ENCODE measurements around the gene TTC21B. TPM values are rescaled to one million over a fixed set of nuclear protein-coding genes. Genes with fewer than 3 reads are reported as not detected.

Gene TTC21B
- total RNA-seq, 4 donors from 2014 or later, result 26.2 to 38.1 (median 30.7) TPM

- TF ChIP-seq CTCF (IDR thresholded peaks at IDR 0.05; ENCODE audit: low read depth), result no peak
Observed at GRCh38 chr2:165967746-165968145, 14.2 kb upstream of the TTC21B start.

GRCh38 chr2:165961818-165962217 lies 8.2 kb upstream of the TTC21B start:
- TF ChIP-seq CTCF (IDR thresholded peaks at IDR 0.05; ENCODE audit: low read depth), result no peak

DNA sequence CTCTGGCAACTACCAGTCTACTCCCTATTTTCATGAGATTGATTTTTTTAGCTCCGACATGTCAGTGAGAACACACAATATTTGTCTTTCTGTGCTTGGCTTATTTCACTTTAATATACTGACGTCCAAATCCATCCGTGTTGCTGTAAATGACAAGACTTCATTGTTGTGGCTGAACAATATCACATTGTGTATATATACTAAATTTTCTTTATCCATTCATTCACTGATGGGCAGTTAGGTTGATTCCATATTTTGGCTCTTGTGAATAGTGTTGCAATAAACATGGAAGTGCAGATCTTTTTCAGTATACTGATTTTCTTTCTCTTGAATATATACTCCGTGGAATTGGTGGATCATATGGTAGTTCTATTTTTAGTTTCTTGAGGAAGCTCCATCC lies 5.8 kb upstream of the TTC21B start:
- no peak for TF ChIP-seq CTCF (IDR thresholded peaks at IDR 0.05; ENCODE audit: low read depth)

- no peak for TF ChIP-seq CTCF (IDR thresholded peaks at IDR 0.05; ENCODE audit: low read depth)
Observed at GRCh38 chr2:165958313-165958960, 4.9 kb upstream of the TTC21B start.

GRCh38 chr2:165957030-165957675 lies 3.6 kb upstream of the TTC21B start:
- TF ChIP-seq CTCF (IDR thresholded peaks at IDR 0.05; ENCODE audit: low read depth), result no peak

DNA sequence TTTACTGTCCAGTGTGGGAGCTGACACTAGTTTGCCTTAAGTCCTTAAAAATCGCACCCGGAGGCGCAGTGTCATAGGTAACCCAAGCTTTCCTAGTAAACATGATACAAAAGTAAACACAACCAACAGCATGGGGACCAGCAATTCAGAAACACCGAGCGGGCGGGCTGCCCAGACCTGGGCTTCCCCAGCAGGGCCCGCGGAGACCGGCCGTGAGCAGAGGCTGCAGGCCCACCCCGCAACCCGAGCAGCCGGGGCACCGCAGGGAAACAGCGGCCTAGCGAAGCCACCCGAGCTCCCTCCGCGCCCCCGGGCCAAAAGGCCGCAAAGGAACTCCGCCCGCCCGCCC lies 296 bp downstream of the TTC21B start:
- TF ChIP-seq CTCF (IDR thresholded peaks at IDR 0.05; ENCODE audit: low read depth), result no peak

DNA sequence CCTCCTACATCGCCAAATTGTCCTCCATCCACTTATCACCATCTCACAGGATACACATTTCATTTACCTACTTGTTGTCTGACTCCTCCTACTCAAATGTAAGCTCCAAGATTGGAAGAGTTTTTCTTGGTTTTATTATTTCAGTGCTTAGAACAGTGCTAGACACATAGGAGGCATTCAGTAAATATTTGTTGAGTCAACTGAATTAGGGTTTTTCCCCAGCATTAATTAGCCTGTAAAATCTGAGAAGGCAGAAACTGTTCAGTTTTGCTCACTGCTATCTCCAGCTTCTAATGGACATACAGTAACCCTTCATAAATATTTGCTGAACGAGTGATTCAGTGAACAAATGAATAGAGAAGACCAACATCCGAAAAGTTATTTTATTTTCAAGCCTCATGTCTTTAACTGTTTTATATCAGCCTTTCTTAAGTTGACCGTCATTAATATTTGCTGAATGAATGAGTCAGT lies 800 bp downstream of the TTC21B start:
- TF ChIP-seq CTCF (IDR thresholded peaks at IDR 0.05; ENCODE audit: low read depth), result no peak
